CD4-positive, alpha-beta memory T cell (primary cell): ENCODE data around the gene RIC1. TPM values are rescaled to one million over a fixed set of nuclear protein-coding genes. Genes with fewer than 3 reads are reported as not detected.
"Not testable (repeated sequence)": the region's sequence is repeated elsewhere in the genome, so short reads cannot be mapped to it uniquely, and the experiment has no call there.

Experiments used
- CTCF ChIA-PET: fragments of 350-600 bp; sonication (Branson Sonifier 250); formaldehyde crosslinking; loops from one replicate; lab custom pipeline; 2021; ENCODE audit warnings: inconsistent platforms; ENCODE audit not compliant: partially characterized antibody; lab: Charles Lee
- POLR2A ChIA-PET: fragments of 350-600 bp; sonication (Branson Sonifier 250); formaldehyde crosslinking; loops from one replicate; lab custom pipeline; 2021; ENCODE audit not compliant: partially characterized antibody; lab: Charles Lee
- DNase-seq, 5 donors: peaks; one replicate each; pipeline versions ENCODE4 v3.0.0 to v3.0.0-alpha.2; 2020 to 2022; ENCODE audit warnings: mixed read lengths in 1 of 5
- H3K27ac ChIP-seq: one replicate; pipeline ENCODE4 v1.7.0; 2013; ENCODE audit warnings: low read depth, low read length
- H3K27me3 ChIP-seq: 2 replicates; pipeline ENCODE4 v1.7.0; 2013; ENCODE audit warnings: mild to moderate bottlenecking, low read length, moderate library complexity; ENCODE audit not compliant: insufficient read depth
- H3K36me3 ChIP-seq: 2 replicates; pipeline ENCODE4 v1.7.0; 2013; ENCODE audit warnings: mild to moderate bottlenecking, low read length, moderate library complexity; ENCODE audit not compliant: insufficient read depth
- H3K4me1 ChIP-seq: 2 replicates; pipeline ENCODE4 v1.7.0; 2013; ENCODE audit warnings: mild to moderate bottlenecking, low read length, moderate library complexity; ENCODE audit not compliant: insufficient read depth
- H3K4me3 ChIP-seq, 2 donors: one replicate each; pipeline ENCODE4 v1.7.0; 2013; ENCODE audit warnings: low read length in 2 of 2, mild to moderate bottlenecking in 1 of 2
- H3K9me3 ChIP-seq, 2 donors: one replicate each; pipeline ENCODE4 v1.7.0; 2013; ENCODE audit warnings: low read length in 2 of 2, control low read depth in 1 of 2; ENCODE audit not compliant: control insufficient read depth in 1 of 2
- H3K27ac Mint-ChIP-seq, 7 donors: one replicate each; pipeline ENCODE4 v1.8.0; 2020 to 2021; ENCODE audit warnings: mixed read lengths in 7 of 7, mild to moderate bottlenecking in 6 of 7, inconsistent platforms in 3 of 7, moderate library complexity in 3 of 7
- H3K27me3 Mint-ChIP-seq, 2 donors: one replicate each; pipeline ENCODE4 v1.8.0; 2020 to 2021; ENCODE audit warnings: mixed read lengths in 2 of 2
- H3K36me3 Mint-ChIP-seq, 2 donors: one replicate each; pipeline ENCODE4 v1.8.0; 2020 to 2021; ENCODE audit warnings: mixed read lengths in 2 of 2, inconsistent platforms in 1 of 2, mild to moderate bottlenecking in 1 of 2
- H3K4me1 Mint-ChIP-seq, 4 donors: one replicate each; pipeline ENCODE4 v1.8.0; 2020 to 2021; ENCODE audit warnings: mixed read lengths in 4 of 4, mild to moderate bottlenecking in 1 of 4
- H3K4me3 Mint-ChIP-seq, 8 donors: one replicate each; pipeline ENCODE4 v1.8.0; 2020 to 2021; ENCODE audit warnings: mixed read lengths in 8 of 8, mild to moderate bottlenecking in 7 of 8, moderate library complexity in 6 of 8, inconsistent platforms in 3 of 8
- H3K9me3 Mint-ChIP-seq, 8 donors: one replicate each; pipeline ENCODE4 v1.8.0; 2020 to 2021; ENCODE audit warnings: mixed read lengths in 8 of 8, mild to moderate bottlenecking in 5 of 8, inconsistent platforms in 3 of 8, moderate library complexity in 1 of 8
- intact Hi-C: fragments of 100-400 bp; cut with micrococcal nuclease; formaldehyde crosslinking; loops from one replicate; pipeline ENCODE4 v1.15.1; 2023
- polyA plus RNA-seq, 2 donors: library from polyadenylated mRNA; unstranded; fragments of 300-500 nt; fragmentation: Illumina TruSeq; gene quantifications; one replicate each; pipeline ENCODE4 v1.2.3, GENCODE V29; 2021
- total RNA-seq, 2 experiments: library from RNA; stranded (reverse); gene quantifications; one replicate each; pipeline ENCODE4 v1.2.3, GENCODE V29; 2021

RIC1 gene
- total and polyA plus RNA-seq, 4 experiments from 2014 or later = 2.4 to 27.1 (median 17.0) TPM

GRCh38 chr9:5778805-5779204 lies 149.9 kb downstream of the RIC1 start:
- Mint-ChIP-seq H3K36me3 (peaks cover 76 to 78% of the 10 kb centered on the region in 2 donors), H3K4me3 (no peak overlapping the region), H3K4me1 (peaks cover 0 to 14% (median 2%) of the 10 kb centered on the region in 4 donors), H3K9me3 (peaks cover 0 to 44% (median 23%) of the 10 kb centered on the region in 8 donors), H3K27me3 (no peaks in the 10 kb centered on the region), H3K27ac (no peak overlapping the region)
- H3K9me3 ChIP-seq = no peaks in the 10 kb centered on the region
- H3K27ac ChIP-seq = no peak overlapping the region
- H3K27me3 ChIP-seq = no peaks in the 10 kb centered on the region
- POLR2A ChIA-PET = no interaction called here
- H3K36me3 ChIP-seq = peaks cover 18% of the 10 kb centered on the region
- no peak overlapping the region for H3K4me3 ChIP-seq
- intact Hi-C loops = no loop called here
- no peak for DNase-seq
- H3K4me1 ChIP-seq = no peaks in the 10 kb centered on the region
- CTCF ChIA-PET = no interaction called here

GRCh38 chr9:5779705-5780218 lies 150.9 kb downstream of the RIC1 start:
- H3K4me3 Mint-ChIP-seq, POLR2A ChIA-PET, H3K27me3 ChIP-seq, H3K4me3 ChIP-seq, H3K27me3 Mint-ChIP-seq, DNase-seq, H3K4me1 ChIP-seq, H3K27ac ChIP-seq, intact Hi-C loops, H3K9me3 ChIP-seq, H3K36me3 ChIP-seq: not testable (repeated sequence)
- CTCF ChIA-PET = interaction anchor here (0.6 kb wide), 1 partner anchor 626 kb away, joined by 3 read pairs; no protein-coding TSS in a partner anchor
- H3K9me3 Mint-ChIP-seq = peaks cover 0 to 44% (median 23%) of the 10 kb centered on the region in 8 donors
- H3K27ac Mint-ChIP-seq = peak overlapping the region in 1 of 7 donors; percentile 17
- peaks cover 77 to 79% of the 10 kb centered on the region in 2 donors for H3K36me3 Mint-ChIP-seq
- H3K4me1 Mint-ChIP-seq = peaks cover 0 to 13% (median 2%) of the 10 kb centered on the region in 4 donors

- Mint-ChIP-seq H3K27ac (peak overlapping the region in 3 of 7 donors; percentile 25 to 46 (median 45)), H3K9me3 (peaks cover 0 to 40% (median 19%) of the 10 kb centered on the region in 8 donors), H3K4me1 (peaks cover 0 to 14% (median 2%) of the 10 kb centered on the region in 4 donors), H3K36me3 (peaks cover 87 to 89% of the 10 kb centered on the region in 2 donors)
- CTCF ChIA-PET = interaction anchor here (0.9 kb wide), 1 partner anchor 103 kb away, joined by 3 read pairs; no protein-coding TSS in a partner anchor
- H3K27ac ChIP-seq, intact Hi-C loops, H3K27me3 ChIP-seq, H3K27me3 Mint-ChIP-seq, POLR2A ChIA-PET, H3K4me3 Mint-ChIP-seq, DNase-seq, H3K9me3 ChIP-seq, H3K4me3 ChIP-seq, H3K4me1 ChIP-seq: not testable (repeated sequence)
- H3K36me3 ChIP-seq = peaks cover 19% of the 10 kb centered on the region
Observed at GRCh38 chr9:5783420-5783819, 154.5 kb downstream of the RIC1 start.

GRCh38 chr9:5783982-5784381 lies 155.1 kb downstream of the RIC1 start:
- DNase-seq = no peak
- ChIA-PET CTCF (interaction anchor here (0.9 kb wide), 1 partner anchor 102 kb away, joined by 3 read pairs; no protein-coding TSS in a partner anchor), POLR2A (no interaction called here)
- Histone ChIP-seq H3K36me3 (peaks cover 14% of the 10 kb centered on the region), H3K27ac (no peak overlapping the region), H3K4me1 (no peaks in the 10 kb centered on the region), H3K9me3 (no peaks in the 10 kb centered on the region), H3K27me3 (no peaks in the 10 kb centered on the region), H3K4me3 (no peak overlapping the region)
- Mint-ChIP-seq H3K4me1 (peaks cover 0 to 17% (median 3%) of the 10 kb centered on the region in 4 donors), H3K27me3 (no peaks in the 10 kb centered on the region), H3K9me3 (peaks cover 0 to 35% (median 14%) of the 10 kb centered on the region in 8 donors), H3K27ac (peak overlapping the region in 1 of 7 donors; percentile 32), H3K4me3 (no peak overlapping the region), H3K36me3 (peaks cover 87% of the 10 kb centered on the region in 2 donors)
- intact Hi-C loops = no loop called here

GRCh38 chr9:5784526-5785315 lies 155.8 kb downstream of the RIC1 start:
- Mint-ChIP-seq H3K9me3 (peaks cover 0 to 33% (median 12%) of the 10 kb centered on the region in 8 donors), H3K27me3 (no peaks in the 10 kb centered on the region), H3K27ac (peak overlapping the region in 2 of 7 donors; percentile 25 to 51), H3K4me1 (peaks cover 0 to 18% (median 3%) of the 10 kb centered on the region in 4 donors), H3K36me3 (peaks cover 86 to 92% of the 10 kb centered on the region in 2 donors), H3K4me3 (no peak overlapping the region)
- intact Hi-C loops = no loop called here
- Histone ChIP-seq H3K4me1 (no peaks in the 10 kb centered on the region), H3K9me3 (no peaks in the 10 kb centered on the region), H3K36me3 (peaks cover 13% of the 10 kb centered on the region), H3K4me3 (no peak overlapping the region), H3K27me3 (no peaks in the 10 kb centered on the region), H3K27ac (no peak overlapping the region)
- CTCF ChIA-PET = interaction anchor here (0.5 to 0.9 kb wide), 2 partner anchors 50 to 101 kb away, joined by 3 read pairs; no protein-coding TSS in a partner anchor
- DNase-seq = no peak
- POLR2A ChIA-PET = no interaction called here

- peaks cover 5 to 20% (median 12%) of the 10 kb centered on the region in 4 donors for H3K4me1 Mint-ChIP-seq
- no peak for DNase-seq
- intact Hi-C loops = no loop called here
- peak overlapping the region in 1 of 7 donors; percentile 50 for H3K27ac Mint-ChIP-seq
- H3K4me3 Mint-ChIP-seq = no peak overlapping the region
- H3K27ac ChIP-seq = no peak overlapping the region
- ChIA-PET CTCF (interaction anchor here (1.1 to 2.0 kb wide), 2 partner anchors 11 to 46 kb away, joined by 3 to 7 read pairs; partner anchors contain the start of gene ERMP1), POLR2A (no interaction called here)
- no peaks in the 10 kb centered on the region for H3K27me3 Mint-ChIP-seq
- peaks cover 84 to 89% of the 10 kb centered on the region in 2 donors for H3K36me3 Mint-ChIP-seq
- no peaks in the 10 kb centered on the region for H3K9me3 ChIP-seq
- H3K4me1 ChIP-seq = no peaks in the 10 kb centered on the region
- H3K9me3 Mint-ChIP-seq = peaks cover 0 to 16% (median 10%) of the 10 kb centered on the region in 8 donors
- no peaks in the 10 kb centered on the region for H3K27me3 ChIP-seq
- no peak overlapping the region for H3K4me3 ChIP-seq
- peaks cover 13% of the 10 kb centered on the region for H3K36me3 ChIP-seq
Observed at GRCh38 chr9:5786370-5787127, 157.6 kb downstream of the RIC1 start.
